Measurements from ENCODE around the gene FCHO1. TPM values are rescaled to one million over a fixed set of nuclear protein-coding genes. Genes with fewer than 3 reads are reported as not detected.
A peak's percentile ranks its signal among the peaks of the same experiment; 100 is the strongest.

The FCHO1 gene
- total and polyA plus RNA-seq, 10 of the 15 experiments (the other 5 are each of a cell fraction or from before 2014, with no cell fraction given) = 0.14 to 45.8 (median 15.8) TPM

GRCh38 chr19:17755977-17756670 lies 4.8 kb downstream of the FCHO1 start:
- peak overlapping the region; percentile 47; the same call in 1 of the 2 replicates for H3K9ac ChIP-seq (ENCODE audit: control insufficient read depth, insufficient read depth, low read length)
- no peak for FAIRE-seq
- peaks cover 61% of the 10 kb centered on the region for H3K4me1 ChIP-seq (ENCODE audit: control insufficient read depth, insufficient read depth, low read length)
- TF ChIP-seq ZBTB11 (CRISPR knock-in tag; IDR thresholded peaks at IDR 0.05) (no peak), MEF2B (IDR thresholded peaks at IDR 0.05; ENCODE audit: partially characterized antibody, poor library complexity, severe bottlenecking) (peak; percentile 77), SP1 (IDR thresholded peaks at IDR 0.05; ENCODE audit: low read depth, low read length) (peak; percentile 47), SIN3A (IDR thresholded peaks at IDR 0.05; ENCODE audit: low read depth, low read length) (peak; percentile 42; the same call in 1 of the 2 replicates), PAX8 (IDR thresholded peaks at IDR 0.05) (no peak), IKZF1 (conservative IDR thresholded peaks at IDR 0.05) (no peak), NR2F1 (conservative IDR thresholded peaks at IDR 0.05) (peak; percentile 90), TCF3 (IDR thresholded peaks at IDR 0.05; ENCODE audit: borderline replicate concordance, insufficient read depth, low read depth, low read length) (peak; percentile 59; the same call in 1 of the 2 replicates), BMI1 (IDR thresholded peaks at IDR 0.05; ENCODE audit: borderline replicate concordance) (peak; percentile 99), RUNX3 (IDR thresholded peaks at IDR 0.05; ENCODE audit: low read length) (peak; percentile 54), CTCF (IDR thresholded peaks at IDR 0.05 in 2 of 3, conservative IDR thresholded peaks at IDR 0.05 in 1 of 3; ENCODE audit: control insufficient read depth in 2 of 3, extremely low read depth in 1 of 3, insufficient read depth in 1 of 3, low read depth in 3 of 3, low read length in 3 of 3) (no peak), SUZ12 (IDR thresholded peaks at IDR 0.05; ENCODE audit: unreplicated experiment) (no peak), ZZZ3 (IDR thresholded peaks at IDR 0.05; ENCODE audit: control insufficient read depth, insufficient read length, low read depth) (no peak), HCFC1 (IDR thresholded peaks at IDR 0.05; ENCODE audit: low read length) (no peak), CHD1 (IDR thresholded peaks at IDR 0.05; ENCODE audit: low read depth, low read length) (no peak), POLR2AphosphoS5 (IDR thresholded peaks at IDR 0.05; ENCODE audit: low read length) (no peak), LARP7 (IDR thresholded peaks at IDR 0.05) (peak; percentile 80; the same call in 1 of the 2 replicates), ZNF207 (IDR thresholded peaks at IDR 0.05; ENCODE audit: borderline replicate concordance) (no peak), EGR1 (IDR thresholded peaks at IDR 0.05; ENCODE audit: borderline replicate concordance in 1 of 2, low read depth in 2 of 2, low read length in 2 of 2) (peak; percentile 47 to 61; a peak in 2 of 3 replicates)

More at GRCh38 chr19:17755977-17756670, 4.8 kb downstream of the FCHO1 start:
- ATAC-seq (peak; percentile 45), DNase-seq (ENCODE audit: low read depth, low spot score) (peak; percentile 37)
- Histone ChIP-seq H4K20me1 (ENCODE audit: control insufficient read depth, insufficient read depth) (no peaks in the 10 kb centered on the region), H3K4me2 (ENCODE audit: control insufficient read depth, insufficient read depth) (peak overlapping the region; percentile 82), H3K4me3 (peak overlapping the region; percentile 69), H3K79me2 (ENCODE audit: control insufficient read depth, insufficient read depth, low read length) (peaks cover 18% of the 10 kb centered on the region), H3K27ac (ENCODE audit: control insufficient read depth, insufficient read depth) (peak overlapping the region; percentile 66), H3K36me3 (ENCODE audit: control insufficient read depth in 2 of 2, insufficient read depth in 2 of 2, low read length in 1 of 2) (peaks cover 0 to 5% of the 10 kb centered on the region in 2 experiments; a peak in 3 of 4 replicates), H2AFZ (ENCODE audit: control insufficient read depth, low read depth, low read length) (no peak overlapping the region), H3K27me3 (replicated peaks in 1 of 2; ENCODE audit: control insufficient read depth in 2 of 2, insufficient read depth in 2 of 2, low read length in 1 of 2) (no peaks in the 10 kb centered on the region), H3K9me3 (replicated peaks; ENCODE audit: control insufficient read depth, insufficient read depth, low read length) (no peaks in the 10 kb centered on the region; the same call in 2 of the 3 replicates)
- ChIA-PET RAD21 (ENCODE audit: unreplicated experiment) (interaction anchor here (0.8 to 6.7 kb wide), 10 partner anchors 9 to 233 kb away, joined by 3 to 96 read pairs (median 3); partner anchors contain the start of gene CCDC124), POLR2A (interaction anchor here (0.6 to 3.0 kb wide), 8 partner anchors 8 to 336 kb away, joined by 3 to 23 read pairs (median 6); partner anchors contain the start of gene MAP1S), SMC1A (ENCODE audit: uncharacterized antibody, unreplicated experiment) (interaction anchor here (0.9 to 8.8 kb wide), 7 partner anchors 11 to 150 kb away, joined by 4 to 93 read pairs (median 40); partner anchors contain the start of genes JAK3 and MAP1S), CTCF (interaction anchor here (0.7 to 6.8 kb wide), 13 partner anchors 10 to 177 kb away, joined by 3 to 85 read pairs (median 5); partner anchors contain the start of genes CCDC124, JAK3, MAP1S and RPL18A)
- under 1% methylated on average over 12 of the region's 12 CpGs for WGBS (ENCODE audit: insufficient coverage, insufficient replicate concordance, low lambda C conversion rate, missing lambda C conversion rate)
- intact Hi-C loops (cut with micrococcal nuclease; ENCODE audit: unreplicated experiment) (loop anchor here (2.0 kb wide), 1 partner anchor 21 kb away; no protein-coding TSS in a partner anchor), in situ Hi-C loops (cut with MboI) (no loop called here)
- BruUV-seq (replicated peaks) = no TSS peak

Data from GM12878 (cell line).